Activated CD8-positive, alpha-beta T cell treated with anti-CD3 and anti-CD28 coated beads for 36 hours (primary cell): ENCODE measurements around the gene TMEM253. TPM values are rescaled to one million over a fixed set of nuclear protein-coding genes. Genes with fewer than 3 reads are reported as not detected.

Experiments
- ATAC-seq: fragments of 200-7000 bp; cut with Tn5 transposase; one replicate; pipeline ENCODE4 v1.10.0; 2021; ENCODE audit warnings: mild to moderate bottlenecking, moderate library complexity
- CTCF ChIA-PET: fragments of 350-600 bp; sonication (Branson Sonifier 250); formaldehyde crosslinking; loops from one replicate; lab custom pipeline; 2021; ENCODE audit warnings: antibody characterized with exemption; lab: Charles Lee
- POLR2A ChIA-PET: fragments of 350-600 bp; sonication (Branson Sonifier 250); formaldehyde crosslinking; loops from one replicate; lab custom pipeline; 2021; ENCODE audit warnings: antibody characterized with exemption; lab: Charles Lee
- DNase-seq: peaks from one replicate; pipeline ENCODE4 v3.0.0-alpha.2; 2020
- H3K27ac Mint-ChIP-seq: one replicate; pipeline ENCODE4 v1.8.0; 2021; ENCODE audit warnings: mild to moderate bottlenecking, mixed read lengths
- H3K27me3 Mint-ChIP-seq: one replicate; pipeline ENCODE4 v1.8.0; 2021; ENCODE audit warnings: mixed read lengths
- H3K36me3 Mint-ChIP-seq: one replicate; pipeline ENCODE4 v1.8.0; 2021; ENCODE audit warnings: low read depth, mixed read lengths
- H3K4me1 Mint-ChIP-seq: one replicate; pipeline ENCODE4 v1.8.0; 2021; ENCODE audit warnings: low read depth, mixed read lengths
- H3K4me3 Mint-ChIP-seq: one replicate; pipeline ENCODE4 v1.8.0; 2021; ENCODE audit warnings: mild to moderate bottlenecking, moderate library complexity, mixed read lengths
- H3K9me3 Mint-ChIP-seq: one replicate; pipeline ENCODE4 v1.8.0; 2021; ENCODE audit warnings: mixed read lengths
- CTCF ChIP-seq: fragments of 200-600 bp; IDR thresholded peaks from one replicate; pipeline ENCODE4 v1.8.0; 2022; ENCODE audit warnings: antibody characterized with exemption, mild to moderate bottlenecking
- intact Hi-C: fragments of 100-400 bp; cut with micrococcal nuclease; formaldehyde crosslinking; loops from one replicate; pipeline ENCODE4 v1.10.0; 2022
- total RNA-seq, 2 experiments: library from RNA; stranded (reverse); gene quantifications; one replicate each; pipeline ENCODE4 v1.2.3, GENCODE V29; 2021

The TMEM253 gene
- total RNA-seq, 2 experiments from 2014 or later = not detected

GRCh38 chr14:21055432-21056117 is 45.3 kb upstream of the TMEM253 start:
- H3K36me3 Mint-ChIP-seq = no peaks in the 10 kb centered on the region
- ChIA-PET CTCF (interaction anchor here (1.9 kb wide), 1 partner anchor 41 kb away, joined by 8 read pairs; no protein-coding TSS in a partner anchor), POLR2A (no interaction called here)
- DNase-seq (no peak), ATAC-seq (no peak)
- peaks cover 8% of the 10 kb centered on the region for H3K27me3 Mint-ChIP-seq
- H3K9me3 Mint-ChIP-seq = no peaks in the 10 kb centered on the region
- no peaks in the 10 kb centered on the region for H3K4me1 Mint-ChIP-seq
- H3K4me3 Mint-ChIP-seq = no peak overlapping the region
- intact Hi-C loops = no loop called here
- H3K27ac Mint-ChIP-seq = no peak overlapping the region
- TF ChIP-seq CTCF = no peak

DNA sequence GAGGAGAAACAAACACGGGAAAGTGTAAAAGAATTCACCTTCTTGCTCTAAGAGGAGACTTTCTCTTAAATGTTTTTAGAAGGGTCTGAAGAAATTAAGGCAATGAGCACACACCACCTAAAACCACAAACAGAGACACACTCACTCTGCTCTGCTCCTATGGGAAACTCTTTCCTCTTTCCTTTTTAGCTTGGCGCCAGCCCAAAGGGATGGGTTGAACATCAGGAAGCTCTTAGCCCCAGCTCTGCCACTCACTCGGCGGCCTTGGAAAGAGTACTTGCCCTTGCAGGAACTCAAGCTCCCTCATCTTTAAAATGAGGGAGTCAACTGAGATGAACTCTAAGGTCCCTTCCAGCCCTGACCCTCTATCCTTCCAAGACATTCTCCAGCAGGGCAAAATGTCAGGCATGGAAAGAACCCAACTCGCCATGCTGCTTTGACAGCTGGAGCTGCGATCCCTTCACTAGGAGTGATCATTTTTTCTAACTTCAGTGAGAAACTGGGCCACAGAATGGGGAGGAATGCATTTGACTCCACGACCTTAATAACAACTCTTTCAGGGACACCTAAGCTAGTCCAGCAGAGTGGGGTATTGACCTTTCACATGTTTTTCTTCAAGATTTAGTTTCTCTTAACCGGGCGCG is 44.2 kb upstream of the TMEM253 start:
- DNase-seq (no peak), ATAC-seq (no peak)
- Mint-ChIP-seq H3K4me1 (no peaks in the 10 kb centered on the region), H3K36me3 (no peaks in the 10 kb centered on the region), H3K27ac (no peak overlapping the region), H3K27me3 (peaks cover 11% of the 10 kb centered on the region), H3K4me3 (no peak overlapping the region), H3K9me3 (no peaks in the 10 kb centered on the region)
- intact Hi-C loops = no loop called here
- ChIA-PET CTCF (interaction anchor here (1.0 to 1.9 kb wide), 3 partner anchors 11 to 44 kb away, joined by 3 to 8 read pairs (median 5); no protein-coding TSS in a partner anchor), POLR2A (no interaction called here)
- no peak for TF ChIP-seq CTCF

DNA sequence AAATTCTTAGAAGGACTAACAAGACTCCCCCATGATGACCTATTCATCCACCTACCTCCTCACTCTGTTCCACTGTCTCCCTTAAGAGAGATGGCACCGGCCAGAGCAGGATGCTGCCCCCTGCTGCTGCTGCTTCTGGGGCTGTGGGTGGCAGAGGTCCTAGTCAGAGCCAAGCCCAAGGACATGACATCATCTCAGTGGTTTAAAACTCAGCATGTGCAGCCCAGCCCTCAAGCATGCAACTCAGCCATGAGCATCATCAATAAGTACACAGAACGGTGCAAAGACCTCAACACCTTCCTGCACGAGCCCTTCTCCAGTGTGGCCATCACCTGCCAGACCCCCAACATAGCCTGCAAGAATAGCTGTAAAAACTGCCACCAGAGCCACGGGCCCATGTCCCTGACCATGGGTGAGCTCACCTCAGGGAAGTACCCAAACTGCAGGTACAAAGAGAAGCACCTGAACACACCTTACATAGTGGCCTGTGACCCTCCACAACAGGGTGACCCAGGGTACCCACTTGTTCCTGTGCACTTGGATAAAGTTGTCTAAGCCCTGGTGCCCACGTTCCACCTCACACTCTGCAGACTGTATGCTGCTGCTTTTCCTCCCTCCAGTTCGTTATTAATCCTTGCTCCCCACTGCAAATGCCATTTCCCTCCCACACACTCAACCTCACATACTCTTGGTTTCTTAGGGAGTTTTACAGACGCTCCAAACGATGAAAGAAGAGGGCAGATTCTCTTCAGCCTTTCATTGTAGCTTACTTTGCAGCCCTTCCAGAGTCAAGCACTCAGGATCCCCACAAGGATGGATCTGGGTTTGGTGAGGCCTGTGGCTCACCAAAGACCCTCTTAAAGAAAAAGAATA is 42.8 kb upstream of the TMEM253 start, which contains the start of gene RNASE8:
TSS of gene RNASE8 (plus strand) at position 20 of the 873 bp plus-strand sequence. CDS start at position 91, 71 bp downstream.
- CTCF ChIA-PET = interaction anchor here (1.3 to 2.2 kb wide), 5 partner anchors 10 to 53 kb away, joined by 3 to 10 read pairs (median 4); no protein-coding TSS in a partner anchor
- intact Hi-C loops = no loop called here
- POLR2A ChIA-PET = no interaction called here
- H3K27ac Mint-ChIP-seq = no peak within 1 kb of the TSS
- DNase-seq (no peak), ATAC-seq (peak; percentile 42)
- H3K27me3 Mint-ChIP-seq = peaks cover 15% of the 10 kb centered on the region
- no peaks in the 10 kb centered on the region for H3K9me3 Mint-ChIP-seq
- H3K36me3 Mint-ChIP-seq = no peaks in the 10 kb centered on the region
- no peak within 1 kb of the TSS for H3K4me3 Mint-ChIP-seq
- H3K4me1 Mint-ChIP-seq = no peaks in the 10 kb centered on the region
- no peak for TF ChIP-seq CTCF

DNA sequence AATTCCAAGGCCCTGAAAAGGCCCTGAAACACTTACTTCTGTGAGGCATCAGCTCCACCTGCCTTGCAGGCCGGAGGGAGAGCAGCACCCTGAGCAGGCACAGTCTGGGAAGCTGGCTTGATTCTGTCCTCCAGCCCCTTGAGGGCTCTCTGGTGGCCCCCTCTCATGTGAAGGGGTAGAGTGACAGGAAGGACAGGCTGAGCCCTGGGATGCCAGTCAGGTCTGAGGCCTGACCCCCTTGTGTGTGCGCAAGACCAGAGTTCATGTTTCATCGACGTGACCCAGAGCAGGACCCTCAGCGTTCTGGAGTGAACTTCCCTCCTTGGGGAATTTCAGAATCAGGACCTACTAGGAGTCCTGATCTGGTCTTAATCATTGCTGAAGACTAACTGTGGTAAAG is 42.0 kb upstream of the TMEM253 start:
- TF ChIP-seq CTCF = no peak
- ATAC-seq (no peak), DNase-seq (no peak)
- H3K36me3 Mint-ChIP-seq = no peaks in the 10 kb centered on the region
- H3K9me3 Mint-ChIP-seq = no peaks in the 10 kb centered on the region
- no peak overlapping the region for H3K27ac Mint-ChIP-seq
- ChIA-PET CTCF (interaction anchor here (1.3 to 2.2 kb wide), 5 partner anchors 9 to 54 kb away, joined by 3 to 10 read pairs (median 4); no protein-coding TSS in a partner anchor), POLR2A (no interaction called here)
- no peak overlapping the region for H3K4me3 Mint-ChIP-seq
- peaks cover 18% of the 10 kb centered on the region for H3K27me3 Mint-ChIP-seq
- H3K4me1 Mint-ChIP-seq = no peaks in the 10 kb centered on the region
- intact Hi-C loops = no loop called here
